ENCODE results near the gene VDAC2.

Gene VDAC2

DNA sequence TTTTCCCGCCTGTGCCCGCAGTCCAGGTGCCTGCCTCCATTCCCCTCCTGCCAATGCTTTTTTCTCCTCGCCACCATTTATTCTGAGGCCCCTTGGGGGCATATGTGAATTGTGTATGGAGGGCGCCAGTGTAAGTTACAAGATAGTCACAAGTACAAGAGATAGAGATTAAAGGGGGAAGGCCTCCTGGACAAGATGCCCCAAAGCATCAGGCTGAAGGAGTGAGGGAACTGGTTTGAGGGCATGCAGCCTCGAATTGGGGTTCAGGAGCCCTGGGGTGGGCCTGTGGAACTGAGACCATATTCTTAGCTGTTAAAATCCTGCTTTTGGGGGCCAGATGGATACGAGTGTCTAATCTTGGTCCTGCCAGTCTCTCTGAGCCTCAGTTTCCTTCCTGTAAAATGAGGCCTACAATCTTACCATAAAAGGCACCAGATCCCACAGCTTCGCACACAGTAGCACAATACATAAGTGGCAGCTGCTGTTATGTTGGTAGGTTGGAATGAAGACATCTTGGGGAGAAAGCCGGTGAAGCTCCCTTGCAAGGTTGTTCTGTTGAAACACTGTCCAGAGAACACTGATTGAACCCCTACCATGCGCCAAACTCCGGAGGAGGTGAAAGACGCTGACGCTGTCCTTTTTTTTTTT is 25.7 kb downstream of the VDAC2 start:
- peak overlapping the region; percentile 89 for H3K4me3 ChIP-seq (ENCODE audit: low read depth, low read length)
- TF ChIP-seq, protein P1, sequence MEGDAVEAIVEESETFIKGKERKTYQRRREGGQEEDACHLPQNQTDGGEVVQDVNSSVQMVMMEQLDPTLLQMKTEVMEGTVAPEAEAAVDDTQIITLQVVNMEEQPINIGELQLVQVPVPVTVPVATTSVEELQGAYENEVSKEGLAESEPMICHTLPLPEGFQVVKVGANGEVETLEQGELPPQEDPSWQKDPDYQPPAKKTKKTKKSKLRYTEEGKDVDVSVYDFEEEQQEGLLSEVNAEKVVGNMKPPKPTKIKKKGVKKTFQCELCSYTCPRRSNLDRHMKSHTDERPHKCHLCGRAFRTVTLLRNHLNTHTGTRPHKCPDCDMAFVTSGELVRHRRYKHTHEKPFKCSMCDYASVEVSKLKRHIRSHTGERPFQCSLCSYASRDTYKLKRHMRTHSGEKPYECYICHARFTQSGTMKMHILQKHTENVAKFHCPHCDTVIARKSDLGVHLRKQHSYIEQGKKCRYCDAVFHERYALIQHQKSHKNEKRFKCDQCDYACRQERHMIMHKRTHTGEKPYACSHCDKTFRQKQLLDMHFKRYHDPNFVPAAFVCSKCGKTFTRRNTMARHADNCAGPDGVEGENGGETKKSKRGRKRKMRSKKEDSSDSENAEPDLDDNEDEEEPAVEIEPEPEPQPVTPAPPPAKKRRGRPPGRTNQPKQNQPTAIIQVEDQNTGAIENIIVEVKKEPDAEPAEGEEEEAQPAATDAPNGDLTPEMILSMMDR (IDR thresholded peaks at IDR 0.05; ENCODE audit: borderline replicate concordance, insufficient read depth, low read depth, low read length), result no peak

DNA sequence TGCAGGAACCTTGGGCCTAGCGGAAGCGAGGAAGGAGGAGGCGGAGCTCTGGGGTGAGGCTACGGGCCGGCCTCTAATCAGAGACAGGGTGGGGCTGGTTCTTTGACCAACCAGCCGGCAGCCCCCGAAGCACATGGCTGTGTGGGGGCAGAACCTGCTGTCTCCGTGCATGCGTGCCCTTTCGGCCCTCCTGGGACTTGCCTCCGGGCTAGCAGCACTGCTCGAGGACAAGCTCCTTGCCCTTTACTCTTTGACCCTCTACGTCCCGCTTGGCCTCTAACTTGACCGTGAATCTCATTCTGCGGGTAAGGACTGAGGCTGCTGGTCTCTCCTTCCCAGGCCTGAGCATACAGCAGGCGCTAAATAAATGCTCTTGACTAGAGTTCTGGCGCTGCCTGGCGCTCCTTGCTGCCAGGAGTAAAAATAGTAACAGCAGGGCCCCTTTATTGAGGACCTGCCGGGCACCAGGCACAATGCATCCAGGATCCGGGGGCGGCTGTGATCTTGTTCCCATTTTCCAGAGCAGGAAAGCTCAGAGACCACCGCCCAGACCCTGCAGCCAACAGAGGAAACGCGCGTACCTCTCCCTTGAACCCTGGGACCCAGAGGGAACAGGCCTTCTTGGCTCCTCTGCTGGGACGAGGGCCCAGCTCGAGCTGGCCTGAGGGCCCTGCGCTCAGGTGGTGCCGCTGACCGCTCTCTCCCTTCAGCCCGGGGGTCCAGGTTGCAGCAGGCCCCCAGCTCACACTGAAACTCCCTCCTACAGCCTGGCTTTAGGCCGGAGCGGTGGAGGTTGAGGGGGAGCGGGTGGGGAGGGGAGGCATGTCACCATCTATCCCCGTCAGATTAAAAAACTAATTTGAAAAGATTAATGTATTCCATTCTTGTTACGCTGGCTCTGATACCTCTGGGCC is 27.8 kb downstream of the VDAC2 start:
- H3K4me3 ChIP-seq (ENCODE audit: low read depth, low read length), result no peak overlapping the region
- TF ChIP-seq, protein P1 (IDR thresholded peaks at IDR 0.05; ENCODE audit: borderline replicate concordance, insufficient read depth, low read depth, low read length), result no peak

DNA sequence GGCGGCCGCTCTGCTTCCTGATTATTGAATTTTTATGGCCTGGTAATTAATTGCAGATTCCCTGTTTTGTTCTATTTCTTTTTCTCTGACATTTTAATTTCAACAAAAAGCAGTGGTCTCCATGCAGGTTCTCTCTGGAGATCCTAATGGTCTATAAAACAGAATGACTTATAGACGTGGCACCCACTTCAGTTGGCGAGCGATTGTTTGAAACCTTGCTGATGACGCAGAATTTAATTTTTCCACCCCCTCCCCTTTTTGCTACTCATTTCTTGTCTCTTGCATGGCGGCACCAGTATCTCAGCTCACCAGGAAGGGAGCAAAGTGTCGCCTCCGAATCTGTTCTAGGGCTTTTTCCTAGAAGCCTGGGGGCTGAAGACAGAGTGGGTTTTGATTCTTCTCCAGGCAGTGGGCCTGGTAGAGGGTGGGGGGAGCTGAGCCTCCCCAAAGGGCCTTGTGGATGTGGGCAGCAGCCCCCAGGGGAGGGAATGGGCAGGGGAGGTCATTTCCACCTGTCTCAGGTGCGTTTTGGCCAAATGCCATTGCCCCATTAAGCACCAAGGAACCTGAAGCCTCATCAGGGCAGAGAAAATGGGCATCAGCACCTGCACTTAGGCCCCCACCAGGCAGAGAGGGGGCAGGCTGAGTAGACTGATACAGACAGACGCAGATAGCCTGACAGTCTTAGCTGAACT is 28.6 kb downstream of the VDAC2 start:
- TF ChIP-seq, protein P1 (IDR thresholded peaks at IDR 0.05; ENCODE audit: borderline replicate concordance, insufficient read depth, low read depth, low read length), result no peak
- no peak overlapping the region for H3K4me3 ChIP-seq (ENCODE audit: low read depth, low read length)

DNA sequence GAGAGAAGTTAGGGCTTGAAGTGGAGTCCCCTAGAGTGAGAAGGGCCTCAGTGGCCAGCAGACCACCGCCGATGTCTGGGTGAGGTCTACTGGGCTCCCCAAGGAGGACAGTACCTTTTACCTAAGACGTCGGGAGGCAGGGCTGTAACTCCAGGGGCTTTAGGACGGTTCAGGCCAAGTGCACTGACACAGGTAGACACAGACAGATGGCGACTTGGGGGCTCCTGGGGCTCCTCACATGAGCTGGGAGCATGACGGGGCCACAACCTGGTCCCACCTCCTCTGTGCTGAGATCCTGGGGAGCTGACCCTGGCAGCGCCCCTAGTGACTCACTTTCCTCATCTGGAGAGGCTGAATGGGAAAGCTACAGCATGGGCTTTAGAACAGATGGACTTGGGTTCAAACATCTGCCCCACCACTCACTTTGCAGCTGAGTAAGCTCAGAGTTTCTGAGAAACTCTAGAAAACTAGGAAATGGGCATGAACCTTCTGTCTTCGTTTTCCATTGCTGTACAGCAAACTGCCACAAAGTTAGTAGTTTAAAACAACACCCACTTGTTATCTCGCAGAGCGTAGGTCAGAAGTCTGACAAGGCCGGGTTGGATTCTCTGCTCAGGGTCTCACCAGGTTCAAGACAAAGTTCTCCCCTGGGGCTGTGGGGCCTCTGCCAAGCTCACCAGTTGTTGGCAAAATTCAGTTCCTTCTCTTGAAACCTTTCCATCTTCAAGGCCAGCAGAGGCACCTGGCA is 29.9 kb downstream of the VDAC2 start:
- TF ChIP-seq, protein P1 (IDR thresholded peaks at IDR 0.05; ENCODE audit: borderline replicate concordance, insufficient read depth, low read depth, low read length), result no peak
- H3K4me3 ChIP-seq (ENCODE audit: low read depth, low read length), result no peak overlapping the region

DNA sequence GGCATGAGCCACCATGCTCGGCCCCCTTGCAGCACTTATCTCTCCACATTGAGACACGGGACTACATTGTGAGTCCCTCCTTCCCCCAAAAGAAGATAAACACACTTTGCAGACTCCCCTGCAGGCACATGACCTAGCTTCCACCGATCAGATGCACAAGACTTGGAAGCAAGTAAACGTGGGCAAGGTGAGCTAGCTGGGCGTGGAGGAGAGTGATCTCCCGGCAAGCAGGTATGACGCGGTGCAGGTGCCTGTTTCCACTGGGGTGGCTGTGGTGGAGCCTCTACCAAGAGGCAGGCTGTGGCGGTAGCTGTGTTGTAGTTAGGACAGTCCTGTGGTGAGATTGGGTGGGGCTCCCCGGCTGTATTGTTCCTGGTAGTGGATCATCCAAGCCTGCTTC is 32.8 kb downstream of the VDAC2 start:
- TF ChIP-seq, protein P1 (IDR thresholded peaks at IDR 0.05; ENCODE audit: borderline replicate concordance, insufficient read depth, low read depth, low read length), result no peak
- no peak overlapping the region for H3K4me3 ChIP-seq (ENCODE audit: low read depth, low read length)

DNA sequence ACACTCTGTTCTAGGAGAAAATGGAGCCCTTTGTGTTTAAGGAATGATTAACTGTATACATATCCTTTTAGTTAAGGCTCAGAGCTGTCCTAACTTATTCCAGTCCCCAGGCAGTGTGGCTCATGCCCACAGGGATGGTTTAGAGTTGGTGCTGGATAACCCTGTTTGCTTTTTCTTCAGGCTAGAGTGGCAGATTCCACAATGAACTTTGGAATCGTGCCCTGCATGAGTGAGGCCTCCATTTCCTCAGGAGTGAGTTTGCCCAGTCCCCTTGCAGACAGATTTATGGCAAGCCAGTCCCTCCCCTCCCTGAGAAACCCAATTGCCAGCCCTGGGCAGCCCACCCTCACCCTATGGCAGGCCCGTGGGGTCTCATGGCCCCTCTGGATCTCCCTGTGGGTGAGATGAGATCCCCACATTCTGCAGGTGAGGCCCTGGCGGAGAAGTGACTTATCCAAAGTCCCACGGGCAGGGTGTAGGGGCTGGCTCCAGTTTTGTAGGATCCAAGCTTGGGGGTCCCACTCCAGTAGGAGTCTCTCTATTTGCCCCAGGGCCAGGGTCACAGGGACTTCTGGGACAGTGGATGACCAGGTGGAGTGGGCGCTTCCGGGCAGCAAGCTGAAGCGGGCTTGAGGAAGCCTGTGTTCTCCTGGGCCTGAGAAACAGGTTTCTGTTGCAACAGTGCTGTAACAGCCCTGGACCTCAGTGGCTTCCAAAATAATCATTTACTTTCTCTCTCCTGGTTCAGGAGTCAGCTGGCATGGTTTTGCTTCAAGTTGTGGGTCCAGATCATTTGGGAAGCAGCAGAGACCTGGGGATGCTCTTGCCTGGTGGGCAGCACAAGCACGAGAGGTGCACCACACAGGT is 34.1 kb downstream of the VDAC2 start:
- H3K4me3 ChIP-seq (ENCODE audit: low read depth, low read length), result no peak overlapping the region
- TF ChIP-seq, protein P1 (IDR thresholded peaks at IDR 0.05; ENCODE audit: borderline replicate concordance, insufficient read depth, low read depth, low read length), result no peak

Data from GM12875 (cell line).